T1000 (cell line): Measurements from ENCODE around the gene SLC35G1.

Experiments used
- DNase-seq: peaks from one replicate; lab custom pipeline; 2025; ENCODE audit warnings: mixed read lengths; lab: John Stamatoyannopoulos, UW

Gene SLC35G1

DNA sequence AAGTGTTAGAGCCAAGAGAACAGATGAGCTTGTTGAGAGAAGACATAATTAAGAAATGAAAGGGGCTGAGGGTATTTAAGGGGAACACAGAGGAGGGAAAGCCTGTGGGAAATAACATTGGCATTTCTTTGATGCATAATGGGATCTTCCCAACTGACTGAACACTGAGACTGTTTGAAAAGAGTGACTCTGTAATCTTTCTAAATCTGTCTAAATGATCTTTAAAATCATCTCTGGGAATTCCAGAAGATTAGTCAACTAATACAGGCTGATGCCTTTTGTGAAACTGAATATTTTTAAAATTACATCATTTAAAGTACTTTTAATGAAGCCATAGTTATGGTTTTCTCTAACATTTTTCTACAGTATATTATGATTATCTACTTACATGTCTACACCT, 17.4 kb upstream of the SLC35G1 start:
- DNase-seq = no peak

DNA sequence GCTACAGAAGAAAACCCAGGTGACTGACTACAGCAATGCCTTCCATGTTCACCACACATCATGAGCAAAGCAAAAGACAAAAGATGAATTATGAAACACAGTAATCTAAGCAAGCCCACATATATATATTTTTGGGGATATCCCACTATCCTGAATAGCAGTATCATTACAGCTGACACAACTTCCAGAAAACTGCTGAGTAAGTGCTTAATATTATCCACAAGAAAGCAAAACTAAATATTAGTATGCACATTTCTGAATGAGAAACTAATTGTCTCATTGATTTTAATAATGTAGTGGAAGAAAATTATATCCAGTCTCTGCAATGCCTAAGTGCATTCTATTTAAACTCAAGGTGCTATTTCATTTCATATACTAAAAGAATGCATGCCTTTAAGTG, 14.5 kb upstream of the SLC35G1 start:
- no peak for DNase-seq

DNA sequence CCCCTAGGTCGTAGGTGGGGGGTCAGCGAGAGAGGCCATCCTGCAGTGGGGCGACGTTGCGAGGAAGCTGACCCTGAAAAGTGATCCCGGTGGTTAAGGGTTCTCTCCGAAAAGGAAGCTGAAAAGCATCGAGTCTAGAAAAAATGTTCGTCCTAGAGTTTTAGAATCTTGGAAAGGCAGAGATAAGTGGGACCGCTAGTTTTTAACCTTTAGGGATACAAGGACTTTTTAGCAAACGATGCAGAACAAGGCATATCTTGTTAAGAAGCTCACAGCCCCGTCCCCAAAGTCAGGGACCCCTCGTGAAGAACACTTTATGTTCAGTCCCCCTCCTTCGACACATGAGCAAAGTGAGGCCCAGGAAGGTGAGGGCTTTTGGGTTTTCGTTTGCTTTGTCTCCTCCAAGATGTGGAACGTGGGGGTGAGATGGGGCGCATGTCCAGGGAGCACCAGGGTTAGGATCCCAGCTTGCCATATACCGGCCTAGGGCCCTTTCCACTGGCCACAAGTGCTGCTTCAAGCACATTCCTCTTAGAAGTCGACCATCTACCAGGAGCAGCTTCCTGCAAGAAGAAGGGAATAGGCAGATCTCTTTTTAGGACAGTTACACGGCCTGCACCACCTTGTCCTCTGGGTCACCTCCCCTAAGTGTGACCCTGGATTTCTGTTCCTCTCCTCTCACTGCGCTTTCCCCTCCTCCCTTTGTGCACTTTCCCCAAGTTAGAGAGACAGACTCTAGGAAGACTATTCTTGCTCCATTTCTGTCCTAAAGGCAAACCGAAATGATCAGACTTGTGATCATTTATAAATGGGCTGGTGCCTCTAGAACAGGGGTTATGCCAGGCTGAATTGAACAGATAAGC, 969 bp downstream of the SLC35G1 start:
- no peak for DNase-seq

DNA sequence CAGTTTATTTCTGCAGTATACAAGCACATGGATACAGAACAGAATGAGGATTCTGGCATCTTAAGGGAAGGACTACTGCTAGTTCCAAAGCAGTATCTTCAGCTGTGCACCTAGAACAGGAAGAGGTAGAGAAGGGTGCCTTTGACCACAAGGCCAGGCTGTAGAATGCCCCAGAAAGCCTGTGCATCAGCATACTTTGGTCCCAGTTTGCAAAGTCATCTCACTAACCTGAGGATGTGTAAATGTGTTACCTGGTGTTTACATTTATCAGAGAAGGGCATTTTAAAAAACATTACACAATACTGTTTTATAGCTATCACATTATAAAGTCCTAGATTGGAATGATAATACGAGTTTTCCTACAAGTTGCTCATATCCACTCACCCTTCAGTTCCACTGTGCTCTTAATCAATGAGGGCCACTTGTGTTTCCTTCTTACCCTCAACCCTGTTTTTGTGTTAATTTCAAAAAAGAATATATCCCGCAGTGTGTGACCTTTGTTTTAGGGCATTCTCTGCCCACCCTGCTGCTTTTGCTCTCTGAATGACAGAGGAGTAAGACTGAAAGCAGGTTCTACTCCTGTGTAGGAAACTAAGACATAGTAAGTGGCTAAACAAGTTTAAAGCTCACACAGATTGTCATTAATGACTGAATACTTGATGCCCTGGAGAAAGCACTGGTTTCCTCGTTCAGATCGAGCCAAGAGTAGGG, 3.4 kb downstream of the SLC35G1 start:
- DNase-seq = no peak

DNA sequence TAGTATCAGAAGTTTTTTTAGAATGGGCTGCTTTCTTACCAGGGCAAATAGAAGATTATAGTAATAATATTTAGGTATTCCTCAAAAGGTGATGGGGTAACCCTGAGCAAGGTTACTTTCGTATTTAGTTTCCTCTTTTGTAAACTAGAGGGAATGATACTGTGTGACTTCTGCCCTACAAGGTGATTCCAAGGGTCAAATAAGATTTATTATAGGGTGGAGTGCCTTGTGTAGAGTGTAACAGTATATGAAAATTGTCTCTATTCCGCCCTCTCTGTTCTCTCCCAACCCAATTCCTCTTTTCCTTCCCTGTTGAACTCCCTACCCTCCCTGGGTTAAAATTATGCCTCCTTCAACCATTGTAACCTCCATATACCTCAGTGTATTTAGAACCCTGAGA, 5.3 kb downstream of the SLC35G1 start:
- no peak for DNase-seq

DNA sequence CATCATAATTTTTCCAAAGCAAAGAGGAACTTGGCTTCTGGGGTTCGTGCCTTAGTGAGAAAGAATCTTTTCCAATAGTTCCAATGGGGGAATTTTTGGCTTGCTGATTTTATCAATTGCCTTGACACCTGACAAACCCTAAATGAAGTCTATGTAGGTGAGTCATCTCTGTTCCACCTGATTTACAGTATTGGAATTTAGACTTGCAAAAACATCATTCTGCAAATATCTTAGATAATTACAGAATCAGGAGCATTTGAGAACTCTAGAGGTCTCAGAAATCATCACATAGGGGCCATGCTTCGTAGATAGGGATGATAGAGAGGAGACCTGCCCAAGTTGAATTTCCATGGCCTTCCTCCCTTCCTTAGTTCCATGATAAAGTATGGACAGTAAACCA, 9.3 kb downstream of the SLC35G1 start:
- no peak for DNase-seq

DNA sequence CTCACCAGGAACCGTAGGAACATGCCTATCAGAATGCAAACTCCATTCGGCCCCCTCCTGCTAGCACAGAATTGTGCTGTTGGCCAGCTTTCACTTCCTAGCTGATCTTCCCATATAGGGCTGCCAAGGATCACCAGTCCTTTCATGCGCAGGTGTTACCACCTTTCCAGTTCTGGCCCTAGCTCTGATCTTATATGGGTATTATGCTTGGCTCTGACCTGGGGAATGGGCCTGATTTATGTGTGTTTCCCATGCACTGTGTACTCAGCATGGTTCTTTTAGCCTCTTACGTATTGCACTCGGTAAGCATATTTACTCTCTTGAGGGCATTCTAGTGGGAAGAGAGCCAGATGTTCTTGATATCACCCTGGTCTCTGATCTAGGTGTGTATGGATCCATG, 11.1 kb downstream of the SLC35G1 start:
- DNase-seq = no peak

DNA sequence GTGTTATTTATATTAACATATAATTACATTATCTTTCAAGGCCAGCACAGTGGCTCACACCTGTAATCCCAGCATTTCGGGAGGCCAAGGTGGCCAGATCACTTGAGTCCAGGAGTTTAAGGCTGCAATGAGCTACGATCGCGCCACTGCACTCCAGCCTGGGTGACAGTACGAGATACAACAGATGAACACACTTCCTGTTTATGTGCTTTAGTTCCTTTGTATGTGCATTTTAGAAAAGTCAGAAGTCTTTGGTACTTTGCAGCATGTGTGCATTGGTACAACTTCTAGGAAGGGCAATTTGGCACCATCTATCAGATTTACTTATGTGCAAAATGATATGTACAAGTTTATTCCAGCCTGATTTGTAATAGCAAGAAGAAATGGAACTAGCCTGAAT, 13.3 kb downstream of the SLC35G1 start:
- no peak for DNase-seq

DNA sequence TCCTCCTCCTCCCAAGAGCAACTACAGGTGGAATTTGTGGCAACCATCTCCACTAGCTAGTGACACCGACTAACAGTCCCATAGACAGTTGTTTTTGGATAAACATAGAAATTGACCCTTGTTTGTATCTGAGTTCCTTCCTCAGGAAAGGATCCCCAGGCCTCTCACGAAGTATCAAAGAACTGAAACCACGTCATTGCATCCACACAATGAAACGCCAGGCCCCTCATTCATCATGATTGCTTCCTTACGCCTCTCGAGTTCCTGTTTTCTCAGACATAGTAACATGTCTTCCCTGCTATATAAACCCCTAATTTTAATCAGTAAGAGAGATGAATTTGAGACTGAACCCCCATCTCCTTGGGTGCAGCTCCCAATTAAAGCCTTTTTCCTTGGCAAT, 18.1 kb downstream of the SLC35G1 start:
- DNase-seq = no peak

DNA sequence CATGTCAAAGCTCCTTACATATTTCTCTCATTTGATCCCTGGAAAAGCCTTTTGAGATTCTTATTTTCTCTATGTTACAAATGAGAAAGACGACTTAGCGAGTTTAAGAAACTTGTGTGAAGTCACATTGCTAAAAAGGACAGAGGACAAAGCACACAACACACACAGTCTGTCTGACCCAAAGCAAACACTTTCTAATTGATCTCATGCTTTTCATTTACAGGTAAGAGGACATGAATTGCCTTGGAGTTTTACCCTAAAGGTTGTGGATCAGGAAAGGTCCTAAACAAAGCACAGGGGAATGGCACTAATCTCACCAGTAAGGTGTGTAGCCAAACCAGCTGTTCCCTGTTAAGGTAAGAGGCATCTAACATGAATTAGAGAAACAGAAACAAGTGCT, 18.7 kb downstream of the SLC35G1 start:
- no peak for DNase-seq

DNA sequence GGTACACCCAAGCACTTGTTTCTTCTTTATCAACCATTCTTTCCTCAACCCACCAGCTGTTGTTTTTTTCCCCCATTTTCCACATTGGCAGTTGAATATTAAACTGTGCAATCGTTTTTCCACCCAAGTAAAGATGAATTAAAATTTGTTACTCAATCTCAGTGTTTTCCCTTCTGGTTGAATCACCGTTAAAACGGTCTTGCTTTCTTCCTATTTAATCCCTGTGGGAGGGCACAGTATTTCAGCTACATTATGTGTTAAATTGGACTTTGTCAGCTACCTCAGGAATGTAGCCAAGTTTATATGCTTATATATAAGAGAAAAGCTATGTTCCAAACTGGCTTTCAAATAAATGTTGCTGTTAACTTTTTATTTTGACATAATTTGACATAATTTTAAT, 19.9 kb downstream of the SLC35G1 start:
- DNase-seq = no peak

DNA sequence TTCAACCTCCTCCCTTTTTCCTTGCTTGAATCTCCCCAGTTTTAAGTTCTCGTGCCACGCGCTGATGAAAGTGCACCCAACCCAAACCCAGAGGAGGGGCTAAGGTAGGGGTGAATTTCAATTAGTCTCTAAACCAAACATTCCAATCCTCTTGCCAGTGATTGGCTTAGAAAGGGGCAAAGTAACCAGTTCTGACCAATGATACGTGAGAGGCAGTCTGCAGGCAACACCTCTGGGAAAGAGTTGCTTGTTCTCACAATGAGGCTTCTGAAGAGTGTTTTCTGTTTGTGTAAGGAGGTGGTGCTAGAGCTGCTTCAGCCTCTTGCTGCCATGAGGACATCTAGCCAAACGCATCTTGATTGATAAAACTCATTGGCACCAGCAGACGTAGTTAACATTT, 21.8 kb downstream of the SLC35G1 start:
- DNase-seq = no peak

DNA sequence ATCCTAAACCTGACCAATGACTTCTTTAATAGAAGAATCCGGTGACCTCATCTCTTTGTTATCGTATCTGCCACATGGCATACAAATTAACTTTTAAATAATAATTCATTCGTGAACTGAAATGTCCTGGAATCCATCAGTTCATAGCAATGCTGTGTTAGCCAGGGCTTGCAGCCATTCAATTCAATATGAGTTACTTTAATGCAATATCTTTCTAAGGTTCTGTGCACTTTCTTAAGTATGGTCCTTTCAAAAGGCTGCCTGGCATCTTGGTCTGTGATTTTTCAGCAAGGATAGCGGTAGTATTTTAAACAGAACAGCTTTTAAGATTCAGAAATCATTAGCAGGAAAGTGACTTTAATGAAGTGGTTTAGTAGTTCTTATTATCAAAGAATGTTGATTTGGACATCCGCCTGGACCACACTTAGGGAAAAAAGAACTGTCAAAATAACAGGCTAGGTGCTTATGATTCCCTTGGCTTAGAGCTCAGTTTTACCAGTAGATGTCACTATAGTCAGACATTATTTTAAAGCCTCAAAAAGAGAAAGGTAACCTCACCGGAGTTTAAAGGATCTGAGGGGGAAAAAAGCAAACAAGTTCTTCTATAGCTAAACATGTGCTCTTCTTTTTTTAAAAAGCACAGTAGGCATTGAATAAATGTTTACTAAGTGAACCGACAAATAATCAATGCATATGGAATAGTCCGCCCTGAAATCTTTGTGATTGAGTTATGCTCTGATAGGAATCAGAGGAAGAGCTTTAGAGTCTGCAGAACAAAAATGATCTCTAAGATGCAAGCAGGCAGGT, 22.7 kb downstream of the SLC35G1 start:
- DNase-seq = no peak

DNA sequence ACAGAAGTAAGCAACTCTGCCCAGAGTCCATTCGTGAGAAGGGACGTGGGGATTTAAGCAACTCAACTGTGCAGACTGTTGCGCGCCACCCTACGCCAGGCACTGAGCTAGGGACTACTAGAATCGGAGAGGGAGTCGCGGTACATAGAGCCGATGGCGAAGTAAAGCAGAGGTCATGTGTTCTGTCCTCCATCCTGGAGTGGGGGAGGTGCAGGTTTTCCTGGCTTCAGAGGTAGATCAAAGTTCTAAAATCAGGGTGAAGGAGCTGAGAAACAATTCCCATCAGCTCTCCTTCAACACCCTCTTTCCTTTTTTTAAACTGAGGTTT, 23.2 kb downstream of the SLC35G1 start:
- DNase-seq = no peak

DNA sequence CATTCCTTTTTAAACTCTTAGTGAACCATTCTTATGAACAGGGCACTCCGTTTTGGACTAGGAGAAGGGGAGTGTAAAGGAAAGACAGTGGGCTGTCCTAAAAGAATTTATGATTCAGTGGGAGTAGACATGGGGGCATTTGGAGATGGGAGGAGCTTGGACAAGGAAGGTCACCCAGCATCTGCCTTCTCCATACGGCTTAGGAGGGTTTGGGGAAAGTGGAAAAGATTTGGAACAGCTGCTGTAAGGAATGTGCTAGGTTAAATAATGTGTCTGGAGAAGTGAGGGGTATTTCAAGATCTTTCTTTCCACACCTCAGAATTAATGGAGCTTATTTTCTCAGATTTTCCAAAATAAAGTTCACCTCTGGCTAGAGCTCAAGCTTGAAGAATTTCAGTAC, 24.0 kb downstream of the SLC35G1 start:
- no peak for DNase-seq

DNA sequence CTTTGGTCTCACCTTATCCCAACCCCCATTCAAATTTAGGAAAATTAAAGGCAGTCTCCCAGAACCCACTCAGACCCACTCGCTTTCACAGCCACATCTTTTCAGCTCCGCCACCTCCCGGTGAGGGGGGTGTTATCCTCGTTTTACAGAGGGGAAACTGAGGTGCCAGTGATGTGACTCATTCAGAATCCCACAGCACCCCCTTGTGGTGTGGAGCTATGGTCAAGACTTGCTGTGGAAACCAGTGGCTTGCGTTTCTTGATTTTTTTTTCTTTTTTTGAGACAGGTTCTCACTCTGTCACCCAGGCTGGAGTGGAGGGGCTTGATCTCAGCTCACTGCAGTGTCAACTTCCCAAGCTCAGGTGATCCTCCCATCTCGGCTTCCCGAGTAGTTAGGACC, 27.6 kb downstream of the SLC35G1 start:
- DNase-seq = no peak

DNA sequence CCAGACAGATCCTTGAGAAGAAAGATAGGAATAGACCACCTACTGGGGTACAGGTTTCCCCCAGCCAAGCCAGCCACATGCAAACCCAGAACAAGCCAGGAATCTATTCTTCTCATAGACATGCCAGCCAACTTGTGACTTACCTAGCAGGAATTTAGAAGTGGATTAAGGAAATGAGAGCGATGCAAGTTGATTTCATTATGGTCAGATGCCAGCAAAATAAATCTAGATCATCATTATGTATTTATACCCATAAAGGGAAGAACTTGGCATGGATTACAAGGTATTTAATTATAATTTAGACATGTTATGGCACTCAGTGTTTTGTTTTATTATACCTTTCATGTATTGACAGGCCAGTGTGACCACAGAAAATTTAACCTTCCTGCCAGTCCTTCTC, 32.8 kb downstream of the SLC35G1 start:
- DNase-seq = no peak

DNA sequence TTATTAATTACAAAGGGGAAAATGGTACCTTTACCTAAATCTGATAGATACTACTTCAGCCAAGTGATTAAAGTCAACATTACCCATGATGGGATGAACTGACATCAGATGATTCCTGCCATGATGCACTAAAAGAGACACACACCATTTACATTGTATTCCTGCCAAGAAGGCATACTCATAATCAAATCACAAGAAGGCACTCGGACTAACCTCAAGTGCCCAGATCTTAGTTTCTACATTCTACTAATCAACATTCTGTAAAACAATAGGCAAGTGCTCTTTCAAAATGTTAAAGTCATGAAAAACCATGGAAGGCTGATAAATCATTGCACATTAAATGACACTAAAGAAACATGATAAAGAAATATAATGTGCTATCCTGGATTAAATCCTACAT, 44.4 kb downstream of the SLC35G1 start:
- no peak for DNase-seq

DNA sequence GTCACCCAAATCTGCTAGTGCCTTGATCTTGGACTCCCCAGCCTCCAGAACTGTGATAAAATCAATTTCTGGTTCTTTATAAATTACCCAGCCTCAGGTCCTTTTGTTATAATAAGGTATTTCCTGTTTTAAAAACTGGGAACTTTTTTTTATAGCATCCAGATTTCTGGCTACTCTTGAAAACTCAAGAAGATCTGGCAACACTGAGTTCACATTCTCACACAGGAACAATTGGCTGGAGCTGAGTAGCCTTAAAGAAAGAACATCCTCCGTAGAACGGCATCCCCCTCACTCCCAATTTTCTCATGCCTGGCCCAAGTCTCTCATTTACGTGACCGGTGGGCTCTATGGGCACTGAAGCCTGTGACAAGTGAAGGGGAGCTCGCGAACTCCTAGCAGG, 47.1 kb downstream of the SLC35G1 start:
- no peak for DNase-seq

DNA sequence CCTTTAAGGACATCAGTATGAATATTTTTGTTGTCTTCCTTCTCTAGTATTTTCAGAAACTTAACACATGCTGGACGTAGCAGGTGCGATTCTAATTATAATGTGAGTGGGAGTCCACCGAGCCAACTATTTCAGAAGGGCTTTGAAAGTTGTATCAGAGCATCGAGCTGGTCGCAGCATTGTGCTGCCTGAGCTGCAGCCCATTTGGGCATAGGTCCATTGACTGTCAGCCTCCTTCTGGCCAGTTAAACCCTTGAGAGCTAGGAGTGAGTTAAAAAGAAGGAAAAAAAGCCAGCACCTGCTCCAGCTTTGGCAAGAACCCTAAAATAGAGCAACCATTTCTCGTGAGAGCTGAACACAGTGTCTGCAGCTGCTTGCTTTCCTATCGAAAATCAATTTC, 47.8 kb downstream of the SLC35G1 start:
- no peak for DNase-seq

DNA sequence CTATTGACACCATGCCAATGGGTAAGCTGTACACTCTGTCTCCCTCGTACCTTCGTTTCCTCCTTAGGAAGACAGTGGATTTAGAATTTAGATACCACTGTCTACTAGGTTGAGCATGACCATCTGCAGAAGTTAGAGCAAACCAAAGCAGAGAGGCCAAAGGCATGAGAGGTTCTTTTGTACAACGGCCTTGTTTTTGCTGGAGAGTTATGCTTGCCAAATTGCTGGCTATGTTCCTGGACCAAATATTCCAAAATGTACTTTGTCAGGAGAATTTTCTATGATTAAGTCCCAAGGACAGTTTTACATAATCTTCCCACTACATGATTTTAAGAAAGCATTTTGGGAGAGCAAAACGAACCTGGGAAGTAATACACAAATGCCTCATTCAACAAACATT, 52.0 kb downstream of the SLC35G1 start:
- DNase-seq = no peak

DNA sequence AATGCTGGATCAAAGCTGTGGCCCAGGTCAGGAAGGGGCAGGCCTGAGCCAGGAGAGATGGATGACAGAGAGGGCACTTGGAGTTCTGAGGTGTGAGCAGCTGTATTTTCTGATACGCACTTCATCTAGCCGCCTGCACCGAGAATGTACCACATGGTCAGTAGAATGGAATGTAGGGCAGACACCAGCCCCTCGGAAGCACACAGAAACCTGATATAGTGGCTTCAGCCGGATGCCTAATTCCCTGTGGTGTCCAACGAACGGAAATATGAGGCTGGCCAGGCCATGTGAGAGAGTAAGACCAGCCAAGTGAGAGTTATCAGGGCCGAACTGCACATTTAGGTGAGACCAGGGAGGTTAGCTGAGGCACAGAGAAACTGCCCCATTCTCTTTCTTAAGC, 53.3 kb downstream of the SLC35G1 start:
- DNase-seq = no peak

DNA sequence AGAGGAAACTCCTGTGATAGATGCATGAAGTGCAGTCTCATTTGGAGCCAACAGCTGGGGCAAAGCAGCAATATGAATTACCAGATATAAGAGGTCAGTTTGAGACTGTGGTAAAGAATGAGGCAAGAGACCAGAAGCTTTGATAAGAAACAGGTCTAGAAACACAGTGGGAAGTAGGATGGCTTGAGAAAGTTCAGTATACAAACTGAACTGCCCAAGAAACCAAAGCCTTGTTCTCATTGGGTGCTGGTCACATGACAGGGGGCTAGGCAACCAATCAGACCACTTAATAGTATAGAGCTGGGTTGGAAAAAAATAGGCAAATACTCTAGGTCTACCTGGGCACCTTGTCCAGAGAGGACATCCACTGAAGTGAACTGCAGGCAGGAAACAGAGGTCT, 53.7 kb downstream of the SLC35G1 start:
- DNase-seq = no peak
